HG03469 (cell line): ENCODE measurements around the gene CHRNA1.
A peak's percentile ranks its signal among the peaks of the same experiment; 100 is the strongest.

Experiments used
- ATAC-seq: cut with Tn5 transposase; IDR thresholded peaks from one replicate; pipeline ENCODE4 v1.9.1; 2021; ENCODE audit warnings: mild to moderate bottlenecking, moderate library complexity, moderate number of reproducible peaks; ENCODE audit not compliant: unreplicated experiment

Gene CHRNA1

DNA sequence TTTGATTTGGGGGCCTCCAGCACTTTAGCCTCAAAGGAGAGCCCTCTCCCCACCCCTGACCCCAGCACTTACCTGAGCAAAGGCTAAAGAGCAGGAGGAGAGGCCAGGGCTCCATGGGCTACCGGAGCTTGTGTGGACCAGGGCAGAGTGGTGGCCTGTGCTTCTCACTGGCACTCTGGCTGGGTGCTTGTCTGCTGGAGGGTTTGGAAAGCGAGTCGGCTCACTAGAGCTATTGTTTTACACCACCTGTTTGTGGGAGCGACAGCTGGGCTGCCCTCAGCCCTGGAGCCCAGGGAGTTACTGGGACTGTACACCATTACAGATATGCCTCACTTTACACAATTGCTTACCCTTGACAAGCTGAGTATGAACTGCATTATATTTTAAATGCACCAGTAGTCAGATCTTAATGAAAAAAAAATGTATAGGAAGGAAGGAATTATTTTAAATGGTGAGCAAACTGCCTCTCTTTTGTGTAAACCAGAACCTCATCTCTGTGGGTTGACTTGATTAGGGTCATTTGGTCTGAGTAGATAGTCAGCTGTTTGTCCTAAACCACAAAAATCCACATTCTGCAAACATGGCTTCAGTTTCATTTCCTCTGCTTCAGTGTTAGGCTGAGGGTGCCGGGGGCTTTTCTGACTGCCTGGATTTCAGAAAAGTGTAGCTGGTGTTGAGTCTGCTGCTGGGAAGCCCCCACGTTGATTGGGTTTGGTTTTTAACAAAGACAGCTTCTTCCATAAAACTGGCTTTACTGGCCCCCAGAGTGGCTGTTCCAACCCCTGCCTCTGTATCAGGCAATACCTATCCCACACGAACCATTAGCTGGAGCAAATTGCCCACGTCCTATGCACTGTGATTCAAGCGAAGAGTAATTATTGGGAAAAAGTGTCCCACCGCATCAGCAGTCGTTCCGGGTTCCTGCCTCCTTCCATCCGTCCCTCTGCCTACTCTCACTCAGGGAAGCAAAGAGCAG, at the start of gene CHRNA1:
Gene CHRNA1 (minus strand): TSS at position 193 of the 976 bp plus-strand sequence. CDS start 78 bp downstream, at position 115.
- ATAC-seq, result peak; percentile 58

GRCh38 chr2:174812037-174812436, 47.8 kb upstream of the CHRNA1 start:
- no peak for ATAC-seq

GRCh38 chr2:174807931-174808330, 43.7 kb upstream of the CHRNA1 start:
- no peak for ATAC-seq

DNA sequence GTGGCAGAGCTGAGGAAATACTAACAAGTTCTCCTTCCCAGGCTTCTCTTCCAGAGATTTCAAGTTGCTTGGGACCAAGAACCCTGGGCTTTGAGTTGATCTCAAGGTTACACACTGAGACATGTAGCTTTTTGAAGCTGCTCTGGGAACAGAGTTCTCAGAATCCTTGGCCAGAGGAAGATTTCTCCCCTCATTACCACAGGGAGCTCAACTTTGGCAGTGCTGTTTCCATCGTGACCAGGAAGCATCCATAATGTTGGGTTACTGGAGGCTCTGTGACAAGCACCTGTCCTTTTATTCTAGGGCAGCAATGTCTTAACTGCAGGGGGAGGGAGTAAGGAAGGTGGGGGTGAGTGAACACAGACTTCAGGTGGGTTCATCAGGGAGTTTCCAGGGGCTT, 41.5 kb upstream of the CHRNA1 start:
- no peak for ATAC-seq

GRCh38 chr2:174802459-174802858, 38.2 kb upstream of the CHRNA1 start:
- ATAC-seq, result no peak

GRCh38 chr2:174800436-174801205, 36.3 kb upstream of the CHRNA1 start:
- no peak for ATAC-seq

DNA sequence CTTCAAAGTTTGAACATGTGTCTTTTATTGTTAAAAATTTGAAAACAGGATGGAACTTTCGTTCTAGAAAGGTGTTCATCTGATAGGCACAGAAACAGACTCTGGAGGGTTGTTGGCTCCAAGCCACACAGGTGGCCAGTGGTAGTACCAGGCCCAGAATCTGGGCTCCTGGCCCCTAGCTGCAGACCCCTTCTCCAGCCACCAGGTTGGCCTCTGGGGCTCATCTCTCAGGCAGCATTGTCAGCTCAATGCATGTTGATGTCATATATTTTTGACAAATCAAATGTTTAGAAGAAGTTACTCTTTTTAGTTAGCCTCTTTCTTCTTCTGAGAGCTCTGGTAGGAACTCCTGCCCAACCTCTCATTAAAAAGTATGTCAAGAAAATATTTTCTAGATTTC, 34.5 kb upstream of the CHRNA1 start:
- ATAC-seq, result no peak

- no peak for ATAC-seq
Measured at GRCh38 chr2:174797781-174798276, 33.6 kb upstream of the CHRNA1 start.

GRCh38 chr2:174796319-174796771, 32.1 kb upstream of the CHRNA1 start:
- no peak for ATAC-seq

DNA sequence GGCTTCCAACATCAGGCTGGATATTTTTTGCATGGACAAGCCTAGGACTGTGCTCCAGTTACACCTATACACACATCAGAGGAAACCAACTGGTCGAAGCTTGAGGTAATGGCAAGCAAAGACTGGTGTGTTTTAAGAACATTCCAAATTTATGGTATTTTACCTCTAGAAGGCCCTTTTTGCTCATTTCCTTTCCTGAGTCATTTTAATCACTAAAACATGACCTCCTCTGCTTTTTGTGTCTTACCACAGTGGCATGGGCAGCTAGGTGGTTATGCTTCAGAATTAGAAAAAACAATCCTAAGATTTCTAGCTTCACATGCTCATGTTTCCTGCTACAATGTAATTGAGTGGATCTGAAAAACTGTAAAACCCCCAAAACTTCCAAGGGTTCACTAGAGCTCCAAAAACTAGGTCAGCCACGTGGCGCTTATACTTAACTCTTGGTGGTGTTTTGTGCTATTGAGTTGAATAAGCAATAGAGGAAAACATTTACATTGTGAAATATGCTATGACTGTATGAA, 30.6 kb upstream of the CHRNA1 start:
- ATAC-seq, result no peak

DNA sequence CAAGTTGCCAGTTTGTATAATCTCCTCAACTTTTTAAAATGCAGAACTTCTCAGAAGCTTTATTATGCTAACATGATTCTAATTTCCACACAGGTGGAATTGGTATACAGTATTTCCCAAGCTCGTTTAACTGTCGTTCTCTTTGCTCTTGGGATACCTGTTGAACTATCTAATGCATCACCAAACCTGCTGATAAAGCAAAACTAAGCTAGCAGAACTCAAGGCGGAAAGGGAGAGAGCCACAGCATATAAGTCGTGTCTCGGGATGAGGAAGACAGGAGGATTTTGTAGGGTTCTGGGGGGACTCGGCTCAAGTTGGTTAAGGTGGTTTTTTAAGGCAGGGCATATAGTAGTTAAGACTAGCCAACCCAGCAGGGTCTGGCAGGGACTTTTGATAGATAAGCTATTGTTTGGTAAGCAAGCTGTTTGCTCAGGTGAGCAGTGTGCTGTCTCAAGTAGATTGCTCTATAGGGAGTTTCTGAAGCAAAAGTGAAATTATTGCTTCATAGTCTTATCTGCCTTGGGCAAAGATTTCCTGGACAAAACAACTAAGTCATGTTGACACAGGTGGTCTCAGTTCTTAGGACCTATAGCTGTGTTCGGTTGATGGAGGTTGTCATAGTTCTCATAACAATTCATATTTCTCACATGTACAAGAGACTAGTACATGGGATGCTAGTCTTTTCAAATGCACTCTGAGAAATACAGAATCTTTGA, 28.2 kb upstream of the CHRNA1 start:
- ATAC-seq, result no peak

GRCh38 chr2:174791746-174792280, 27.5 kb upstream of the CHRNA1 start:
- no peak for ATAC-seq

DNA sequence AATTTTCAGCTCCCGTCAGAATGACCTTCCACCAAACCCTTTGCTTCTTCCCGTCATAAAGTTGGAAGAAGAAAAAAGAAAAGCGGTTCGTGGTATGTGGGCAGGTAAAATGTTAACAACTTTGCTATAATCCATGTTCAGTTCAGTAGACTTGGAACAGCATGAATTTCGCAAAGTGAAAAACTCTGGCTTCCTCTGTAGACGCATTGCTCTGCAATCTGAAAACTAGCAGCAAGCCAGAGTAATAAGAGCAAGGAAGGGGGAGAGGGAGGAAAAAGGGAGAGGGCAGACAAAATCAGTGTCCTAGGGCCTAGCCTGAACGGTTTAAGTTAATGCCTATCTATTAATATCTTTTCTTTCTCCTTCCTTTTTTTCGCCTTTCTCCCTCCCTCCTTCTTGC, 26.7 kb upstream of the CHRNA1 start:
- ATAC-seq, result no peak

DNA sequence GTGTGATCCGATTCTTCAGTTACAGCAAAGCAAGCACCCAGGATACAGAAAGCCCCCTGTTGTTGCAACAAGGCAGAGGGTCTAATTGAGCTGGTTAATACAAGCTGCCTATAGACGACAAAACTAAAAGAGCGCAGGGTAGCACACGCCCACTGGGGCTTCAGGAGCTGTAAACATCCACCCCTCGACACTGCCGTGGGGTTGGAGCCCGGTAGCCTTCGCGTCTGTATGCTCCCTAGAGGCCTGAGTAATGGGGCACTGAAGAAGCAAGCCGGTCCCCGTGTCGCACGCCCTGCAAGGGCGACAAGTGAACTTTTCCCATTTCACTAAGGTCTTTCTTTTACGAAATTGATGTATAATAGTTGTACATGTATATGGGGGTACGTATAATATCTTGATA, 24.7 kb upstream of the CHRNA1 start:
- ATAC-seq, result no peak

- ATAC-seq, result no peak
Measured at GRCh38 chr2:174788291-174788929, 24.1 kb upstream of the CHRNA1 start.

DNA sequence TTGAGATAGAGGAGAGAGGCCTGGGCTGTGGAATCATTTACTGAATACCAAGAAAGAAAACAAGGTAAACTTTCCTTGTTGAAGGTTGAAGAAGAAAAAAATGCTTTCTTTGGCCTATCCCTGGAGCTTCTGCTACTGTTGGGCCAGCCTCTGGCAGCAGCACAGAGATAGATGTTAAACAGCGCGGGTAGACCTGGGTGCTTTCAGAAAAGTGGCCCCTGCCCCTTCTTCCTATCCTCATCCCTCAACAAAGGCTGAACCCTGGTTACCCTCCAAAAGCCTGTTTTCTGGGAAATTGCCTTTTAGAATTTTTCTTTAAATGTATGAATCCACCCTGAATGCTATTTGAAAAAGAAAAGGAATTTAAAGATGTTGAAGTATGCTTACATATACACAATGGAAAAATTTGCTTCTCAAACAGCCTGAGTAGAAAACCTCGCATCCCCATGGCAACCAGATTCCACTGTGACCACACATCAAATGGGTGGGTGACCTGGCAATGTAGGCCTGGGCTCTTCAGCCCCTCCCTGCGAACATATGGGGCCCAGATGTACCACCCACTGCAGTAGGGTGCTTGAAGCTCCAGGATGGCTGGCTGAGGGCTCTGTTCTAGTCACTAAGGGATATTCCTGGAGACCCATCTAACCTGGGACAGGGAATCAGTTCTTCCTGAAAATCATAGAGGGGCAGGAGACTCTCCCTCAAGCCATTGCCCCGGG, 23.4 kb upstream of the CHRNA1 start:
- ATAC-seq, result no peak

DNA sequence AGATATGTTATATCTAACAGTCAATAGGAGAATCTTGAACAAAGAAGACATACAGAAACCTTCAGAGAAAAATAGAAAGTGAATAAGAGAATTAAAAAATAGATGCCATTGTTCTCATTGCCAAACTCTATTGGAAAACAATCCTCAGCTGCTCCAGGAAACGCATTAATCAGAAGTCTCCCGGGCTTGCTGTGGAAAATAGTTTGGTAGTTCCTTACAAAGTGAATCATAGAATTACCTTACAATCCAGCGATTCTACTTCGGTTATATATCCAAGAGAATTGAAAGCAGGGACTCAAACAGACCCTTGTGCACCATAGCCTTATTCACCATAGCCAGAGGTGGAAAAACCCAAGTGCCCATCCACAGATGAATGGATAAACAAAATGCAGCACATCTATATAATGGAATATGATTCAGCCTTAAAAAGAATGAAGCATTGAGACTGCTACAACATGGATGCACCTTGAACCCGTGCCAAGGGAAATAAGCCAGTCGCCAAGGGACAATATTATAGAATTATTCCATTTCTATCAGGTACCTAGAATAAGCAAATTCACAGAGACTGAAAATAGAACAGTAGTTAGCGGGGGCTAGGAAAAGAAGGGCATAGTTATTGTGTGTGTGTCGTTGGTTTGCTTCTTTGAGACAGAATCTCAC, 21.9 kb upstream of the CHRNA1 start:
- ATAC-seq, result no peak

GRCh38 chr2:174785481-174785880, 21.2 kb upstream of the CHRNA1 start:
- ATAC-seq, result no peak

DNA sequence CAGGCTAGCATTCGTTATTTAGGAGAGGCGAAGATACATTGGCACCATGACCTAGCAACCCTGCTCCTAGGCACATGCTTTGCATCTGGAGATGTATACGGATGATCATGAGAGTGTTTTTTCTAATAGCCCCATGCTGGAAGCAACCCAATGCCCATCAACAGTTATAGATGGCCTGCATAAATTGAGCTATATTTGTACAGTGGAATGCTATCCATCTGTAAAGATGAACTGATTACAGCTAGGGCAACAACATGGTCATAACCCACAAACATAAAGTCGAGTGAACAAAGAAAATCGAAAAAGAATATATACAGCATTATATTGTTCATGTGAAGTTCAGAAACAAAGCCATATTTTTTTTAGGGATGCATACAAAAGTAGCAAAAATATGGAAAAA, 20.6 kb upstream of the CHRNA1 start:
- ATAC-seq, result no peak
